ENCODE results near the gene CCP110. TPM values are rescaled to one million over a fixed set of nuclear protein-coding genes. Genes with fewer than 3 reads are reported as not detected.

CCP110 gene
- total and polyA plus RNA-seq, 2 donors (not counting 1 experiment from before 2014, with no cell fraction given): 4.9 to 23.6 TPM

- no peaks in the 10 kb centered on the region for H4K20me1 ChIP-seq (ENCODE audit: control insufficient read depth, insufficient read depth, low read length, poor library complexity, severe bottlenecking)
- H3K4me3 Mint-ChIP-seq: no peak overlapping the region
- H3K4me1 Mint-ChIP-seq: no peaks in the 10 kb centered on the region
- H3K79me2 ChIP-seq (ENCODE audit: control insufficient read depth, insufficient read depth, low read length): peaks cover 4% of the 10 kb centered on the region
- no peak overlapping the region for H3K9ac ChIP-seq (ENCODE audit: low read length)
- intact Hi-C loops (cut with micrococcal nuclease): no loop called here
- WGBS (ENCODE audit: insufficient coverage): no CpG with 5 or more reads among the region's 1 CpG
- H3K4me2 ChIP-seq (replicated peaks; ENCODE audit: low read depth, low read length, poor library complexity, severe bottlenecking): no peak overlapping the region
- CTCF ChIA-PET: no interaction called here
- H3K4me1 ChIP-seq (ENCODE audit: control insufficient read depth in 2 of 2, insufficient read depth in 2 of 2, low read length in 2 of 2): no peaks in the 10 kb centered on the region
- no peaks in the 10 kb centered on the region for H3K9me3 ChIP-seq (ENCODE audit: control extremely low read depth in 1 of 3, control insufficient read depth in 2 of 3, insufficient read depth in 1 of 3, low read length in 2 of 3)
- H3K27me3 Mint-ChIP-seq: no peaks in the 10 kb centered on the region
- no peaks in the 10 kb centered on the region for H3K9me3 Mint-ChIP-seq (ENCODE audit: insufficient read depth)
- no peak for DNase-seq
- no peak for ATAC-seq (ENCODE audit: low read depth)
- no peak overlapping the region for H3K27ac Mint-ChIP-seq
- POLR2A ChIA-PET: no interaction called here
- peaks cover 4 to 29% of the 10 kb centered on the region in 2 experiments for H3K36me3 ChIP-seq (replicated peaks in 1 of 2; ENCODE audit: control extremely low read depth in 1 of 2, control insufficient read depth in 1 of 2, extremely low read depth in 1 of 2, insufficient read depth in 2 of 2, low read length in 1 of 2)
- no peak overlapping the region for H3K4me3 ChIP-seq (ENCODE audit: control extremely low read depth in 1 of 5, extremely low read depth in 1 of 5, insufficient read depth in 1 of 5, low read depth in 2 of 5, low read length in 4 of 5)
- H2AFZ ChIP-seq (ENCODE audit: insufficient read depth, low read depth, low read length, poor library complexity, severe bottlenecking): no peak overlapping the region
- no peaks in the 10 kb centered on the region for H3K27me3 ChIP-seq (replicated peaks in 1 of 4; ENCODE audit: control extremely low read depth in 1 of 4, control insufficient read depth in 3 of 4, insufficient read depth in 4 of 4, low read length in 3 of 4)
- TF ChIP-seq EZH2 (IDR thresholded peaks at IDR 0.05; ENCODE audit: borderline replicate concordance, insufficient read depth, low read depth, low read length, poor library complexity, severe bottlenecking) (no peak), CTCF (IDR thresholded peaks at IDR 0.05) (no peak)
- no peak overlapping the region for H3K27ac ChIP-seq (ENCODE audit: low read length in 2 of 2)
Observed at GRCh38 chr16:19532601-19533000, 8.9 kb downstream of the CCP110 start.

- ATAC-seq (ENCODE audit: low read depth) (no peak), DNase-seq (no peak)
- H3K27ac Mint-ChIP-seq: no peak overlapping the region
- Histone ChIP-seq H3K4me3 (ENCODE audit: control extremely low read depth in 1 of 5, extremely low read depth in 1 of 5, insufficient read depth in 1 of 5, low read depth in 2 of 5, low read length in 4 of 5) (no peak overlapping the region), H3K27ac (ENCODE audit: low read length in 2 of 2) (no peak overlapping the region), H2AFZ (ENCODE audit: insufficient read depth, low read depth, low read length, poor library complexity, severe bottlenecking) (no peak overlapping the region), H3K9me3 (ENCODE audit: control extremely low read depth in 1 of 3, control insufficient read depth in 2 of 3, insufficient read depth in 1 of 3, low read length in 2 of 3) (no peaks in the 10 kb centered on the region), H3K36me3 (replicated peaks in 1 of 2; ENCODE audit: control extremely low read depth in 1 of 2, control insufficient read depth in 1 of 2, extremely low read depth in 1 of 2, insufficient read depth in 2 of 2, low read length in 1 of 2) (peaks cover 5 to 35% of the 10 kb centered on the region in 2 experiments), H3K4me1 (ENCODE audit: control insufficient read depth in 2 of 2, insufficient read depth in 2 of 2, low read length in 2 of 2) (no peaks in the 10 kb centered on the region), H3K79me2 (ENCODE audit: control insufficient read depth, insufficient read depth, low read length) (no peaks in the 10 kb centered on the region), H3K27me3 (replicated peaks in 1 of 4; ENCODE audit: control extremely low read depth in 1 of 4, control insufficient read depth in 3 of 4, insufficient read depth in 4 of 4, low read length in 3 of 4) (no peaks in the 10 kb centered on the region), H3K4me2 (replicated peaks; ENCODE audit: low read depth, low read length, poor library complexity, severe bottlenecking) (no peak overlapping the region), H3K9ac (ENCODE audit: low read length) (no peak overlapping the region), H4K20me1 (ENCODE audit: control insufficient read depth, insufficient read depth, low read length, poor library complexity, severe bottlenecking) (no peaks in the 10 kb centered on the region)
- H3K4me3 Mint-ChIP-seq: no peak overlapping the region
- intact Hi-C loops (cut with micrococcal nuclease): no loop called here
- CTCF ChIA-PET: interaction anchor here (0.8 kb wide), 1 partner anchor 15 kb away, joined by 4 read pairs; the partner anchor contains the start of gene VPS35L
- H3K4me1 Mint-ChIP-seq: no peaks in the 10 kb centered on the region
- TF ChIP-seq EZH2 (IDR thresholded peaks at IDR 0.05; ENCODE audit: borderline replicate concordance, insufficient read depth, low read depth, low read length, poor library complexity, severe bottlenecking) (no peak), CTCF (IDR thresholded peaks at IDR 0.05) (no peak)
- H3K27me3 Mint-ChIP-seq: no peaks in the 10 kb centered on the region
- 100% methylated on average over 1 of the region's 6 CpGs for WGBS (ENCODE audit: insufficient coverage)
- H3K9me3 Mint-ChIP-seq (ENCODE audit: insufficient read depth): no peaks in the 10 kb centered on the region
- POLR2A ChIA-PET: interaction anchor here (1.0 kb wide), 1 partner anchor 17 kb away, joined by 6 read pairs; the partner anchor contains the start of gene CCP110
Observed at GRCh38 chr16:19540241-19540970, 16.7 kb downstream of the CCP110 start.

All from B cell (primary cell).